Fibroblast of pulmonary artery (primary cell): ENCODE results near the gene HINFP.
"Not testable (repeated sequence)": the region's sequence is repeated elsewhere in the genome, so short reads cannot be mapped to it uniquely, and the experiment has no call there.

Experiments used
- DNase-seq: peaks from one replicate; pipeline ENCODE4 v3.0.0-alpha.2; 2010; ENCODE audit warnings: low read depth
- H3K4me3 ChIP-seq: replicated peaks from 2 replicates; pipeline ENCODE4 v1.5.1; 2011; ENCODE audit warnings: low read depth, mild to moderate bottlenecking, control low read depth, low read length, moderate library complexity
- CTCF ChIP-seq: IDR thresholded peaks from 2 replicates; pipeline ENCODE4 v1.5.1; 2011; ENCODE audit warnings: mild to moderate bottlenecking, control low read depth, low read length, inconsistent platforms; ENCODE audit errors: missing control alignments

Gene HINFP

GRCh38 chr11:119118946-119119345 is 2.4 kb upstream of the HINFP start:
- no peak for DNase-seq
- TF ChIP-seq CTCF: no peak
- H3K4me3 ChIP-seq: no peak overlapping the region

GRCh38 chr11:119120639-119121007 is 757 bp upstream of the HINFP start:
- peak overlapping the region; percentile 71 for H3K4me3 ChIP-seq
- peak; percentile 28 for DNase-seq
- no peak for TF ChIP-seq CTCF

GRCh38 chr11:119121811-119122124 is 388 bp downstream of the HINFP start:
- no peak for TF ChIP-seq CTCF
- H3K4me3 ChIP-seq: peak overlapping the region; percentile 71
- no peak for DNase-seq

- no peak for DNase-seq
- no peak for TF ChIP-seq CTCF
These were observed 4.4 kb downstream of the HINFP start for GRCh38 chr11:119125821-119126220.

GRCh38 chr11:119126675-119127268 is 5.4 kb downstream of the HINFP start:
- DNase-seq: no peak
- no peak for TF ChIP-seq CTCF
- no peak overlapping the region for H3K4me3 ChIP-seq

More at GRCh38 chr11:119125821-119126220, 4.4 kb downstream of the HINFP start:
- H3K4me3 ChIP-seq: no peak overlapping the region

GRCh38 chr11:119130662-119131061 is 9.3 kb downstream of the HINFP start:
- no peak for TF ChIP-seq CTCF
- no peak overlapping the region for H3K4me3 ChIP-seq
- DNase-seq: peak; percentile 70

GRCh38 chr11:119134389-119134978 is 13.1 kb downstream of the HINFP start:
- peak; percentile 63 for TF ChIP-seq CTCF
- DNase-seq: peak; percentile 19
- no peak overlapping the region for H3K4me3 ChIP-seq

GRCh38 chr11:119139276-119139675 is 17.9 kb downstream of the HINFP start:
- not testable (repeated sequence) for DNase-seq, H3K4me3 ChIP-seq
